AML-193 (cell line): ENCODE results near the gene MTA3.
"Not testable (repeated sequence)": the region's sequence is repeated elsewhere in the genome, so short reads cannot be mapped to it uniquely, and the experiment has no call there.

Source experiments
- DNase-seq, 2 experiments: peaks; one replicate each; lab custom pipeline; 2025; lab: John Stamatoyannopoulos, UW

MTA3 gene

GRCh38 chr2:42567364-42567763, 1.1 kb upstream of the MTA3 start:
- DNase-seq: no peak

DNA sequence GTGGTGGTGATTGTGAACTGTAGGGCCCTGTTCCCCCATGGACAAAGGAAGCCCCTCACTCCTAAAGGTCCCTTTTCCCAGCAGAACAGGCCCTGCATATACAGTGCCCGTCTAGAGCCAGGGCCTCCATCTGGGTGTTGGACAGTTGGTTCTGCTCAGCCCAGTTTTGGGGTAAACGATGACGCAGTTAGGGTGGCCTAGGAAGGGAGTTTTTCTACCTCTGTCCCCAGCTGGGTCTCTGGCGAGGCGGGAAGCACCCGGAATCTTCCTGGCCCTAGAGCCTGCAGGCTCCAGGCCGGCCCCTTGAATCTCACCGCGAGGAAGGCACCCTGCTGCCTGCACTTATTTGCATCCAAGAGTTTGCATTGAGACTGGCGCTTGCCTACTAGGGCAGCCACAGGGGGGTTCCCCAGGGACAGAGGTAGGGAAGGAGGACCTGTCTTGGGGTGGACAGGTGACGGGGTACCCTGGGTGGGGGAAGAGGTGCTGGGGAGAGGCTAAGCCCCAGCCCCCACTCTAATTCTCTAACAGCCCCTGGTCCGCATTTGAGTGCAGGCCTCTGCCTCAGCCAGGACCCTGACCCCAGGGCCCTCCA, 529 bp upstream of the MTA3 start:
- no peak for DNase-seq

- DNase-seq: peak in 1 of 2 experiments; percentile 9
Measured at GRCh38 chr2:42569116-42569711, 782 bp downstream of the MTA3 start.

DNA sequence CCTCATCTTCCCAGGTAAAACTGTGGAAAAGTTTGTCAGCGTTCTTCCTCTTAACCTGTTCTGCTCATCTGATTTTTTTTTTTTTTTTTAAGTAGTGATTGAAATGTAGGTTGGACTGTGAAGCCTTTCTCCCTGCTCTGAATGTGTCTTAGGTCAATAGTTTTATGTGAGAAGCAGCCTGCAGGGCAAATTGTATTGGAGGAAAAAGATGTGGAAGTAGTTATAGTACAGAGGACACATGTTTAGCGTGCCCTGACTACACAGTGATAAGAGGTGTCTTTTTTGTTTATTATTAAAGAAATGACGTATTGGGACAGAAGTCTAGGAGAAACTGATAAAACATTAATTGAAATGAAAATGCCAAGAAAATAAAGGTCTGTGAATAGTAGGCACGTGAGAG, 1.5 kb downstream of the MTA3 start:
- peak in 1 of 2 experiments; percentile 5 for DNase-seq

DNA sequence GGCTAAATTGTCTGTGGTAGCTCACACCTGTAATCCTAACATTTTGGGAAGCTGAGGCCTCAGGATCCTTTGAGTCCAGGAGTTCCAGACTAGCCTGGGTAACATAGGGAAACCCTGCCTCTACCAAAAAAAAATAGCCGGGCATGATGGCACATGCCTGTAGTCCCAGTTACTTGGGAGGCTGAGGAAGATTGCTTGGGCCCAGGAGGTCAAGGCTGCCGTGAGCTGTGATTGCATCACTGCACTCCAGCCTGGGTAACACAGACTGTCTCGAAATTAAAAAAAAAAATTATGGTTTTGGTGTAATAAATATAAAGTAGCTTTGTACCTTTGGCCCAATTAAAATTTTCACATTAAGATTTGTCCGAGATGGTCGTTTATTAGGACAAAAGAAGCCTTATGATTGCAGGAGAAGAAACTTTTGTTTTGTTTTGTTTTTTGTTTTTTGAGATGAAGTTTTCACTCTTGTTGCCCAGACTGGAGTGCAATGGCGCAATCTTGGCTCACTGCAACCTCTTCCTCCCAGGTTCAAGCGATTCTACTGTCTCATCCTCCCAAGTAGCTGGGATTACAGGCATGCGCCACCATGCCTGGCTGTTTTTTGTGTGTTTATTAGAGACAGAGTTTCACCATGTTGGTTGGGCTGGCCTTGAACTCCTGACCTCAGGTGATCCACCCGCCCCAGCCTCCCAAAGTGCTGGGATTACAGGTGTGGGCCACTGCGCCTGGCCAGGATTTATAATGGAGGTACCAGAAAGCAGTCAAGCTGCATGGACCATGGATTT, 4.1 kb downstream of the MTA3 start:
- DNase-seq: no peak

DNA sequence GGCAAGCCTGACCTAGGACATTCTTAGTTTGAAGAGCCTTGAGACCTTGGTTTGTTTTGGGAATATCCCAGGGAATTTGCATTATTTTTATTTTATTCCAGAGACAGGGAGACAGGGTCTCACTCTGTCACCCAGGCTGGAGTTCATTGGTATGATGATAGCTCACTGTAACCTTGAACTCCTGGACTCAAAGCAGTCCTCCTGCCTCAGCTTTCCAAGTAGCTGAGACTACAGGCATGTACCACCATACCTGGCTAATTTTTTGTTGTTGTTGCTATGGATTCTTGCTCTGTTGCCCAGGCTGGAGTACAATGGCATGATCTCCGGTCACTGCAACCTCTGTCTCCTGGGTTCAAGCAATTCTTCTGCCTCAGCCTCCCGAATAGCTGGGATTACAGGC, 4.8 kb downstream of the MTA3 start:
- no peak for DNase-seq

DNA sequence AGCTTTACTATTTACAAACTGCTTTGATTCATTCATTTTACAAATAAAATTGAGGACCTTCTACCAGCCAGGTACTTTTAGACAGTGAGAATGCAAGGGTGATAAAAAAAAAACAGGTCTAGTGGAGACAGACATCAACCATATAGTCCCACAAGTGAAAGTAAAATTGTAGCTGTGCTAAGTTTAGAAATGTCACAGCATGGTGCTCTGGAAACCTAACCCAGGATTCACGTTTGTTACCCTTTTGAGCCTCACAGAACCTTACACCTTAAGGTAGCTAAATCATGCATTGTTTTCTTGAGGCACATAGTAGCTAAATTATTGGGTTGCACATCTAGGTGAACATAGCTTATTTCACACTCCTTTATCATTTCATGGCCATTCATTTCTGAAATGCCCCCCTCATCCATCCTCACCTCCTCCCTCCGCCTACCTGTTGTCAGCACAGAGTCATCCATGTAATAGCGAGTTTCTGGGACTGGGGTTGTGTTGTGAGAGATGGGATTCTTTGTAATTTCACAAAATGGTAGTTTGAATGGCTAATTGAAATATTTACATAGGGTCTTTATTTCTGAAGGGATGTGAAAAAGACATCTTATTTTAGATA, 7.1 kb downstream of the MTA3 start:
- DNase-seq: no peak

- no peak for DNase-seq
Measured at GRCh38 chr2:42578621-42579020, 10.2 kb downstream of the MTA3 start.

- DNase-seq: no peak
Measured at GRCh38 chr2:42581257-42581656, 12.8 kb downstream of the MTA3 start.

DNA sequence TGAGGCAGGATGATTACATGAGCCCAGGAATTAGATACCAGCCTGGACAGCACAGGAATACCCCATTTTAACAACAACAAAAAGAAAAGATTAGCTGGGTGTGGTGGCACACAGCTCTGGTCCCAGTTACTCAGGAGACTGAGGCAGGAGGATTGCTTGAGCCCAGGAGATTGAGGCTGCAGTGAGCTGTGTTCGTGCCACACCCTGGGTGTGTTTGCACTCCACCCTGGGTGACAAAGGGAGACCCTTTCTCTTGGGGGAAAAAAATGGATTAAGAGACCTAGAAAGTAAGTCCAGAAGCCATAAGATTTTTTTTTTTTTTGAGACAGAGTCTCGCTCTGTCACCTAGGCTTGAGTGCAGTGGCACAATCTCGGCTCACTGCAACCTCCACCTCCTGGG, 16.2 kb downstream of the MTA3 start:
- DNase-seq: not testable (repeated sequence)

DNA sequence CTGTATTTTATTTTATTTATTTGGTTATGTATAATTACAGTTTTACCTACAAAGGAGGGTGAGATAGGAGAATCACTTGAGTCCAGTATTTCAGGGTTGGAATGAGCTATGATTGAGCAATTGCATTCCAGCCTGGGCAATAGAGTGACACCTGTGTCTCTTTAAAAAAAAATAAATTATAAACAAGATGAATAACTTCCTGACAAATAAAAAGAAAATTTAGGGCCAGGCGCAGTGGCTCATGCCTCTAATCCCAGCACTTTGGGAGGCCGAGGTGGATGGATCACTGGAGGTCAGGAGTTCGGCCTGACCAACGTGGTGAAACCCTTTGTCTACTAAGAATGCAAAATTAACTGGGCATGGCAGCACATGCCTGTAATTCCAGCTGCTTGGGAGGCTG, 17.3 kb downstream of the MTA3 start:
- no peak for DNase-seq

DNA sequence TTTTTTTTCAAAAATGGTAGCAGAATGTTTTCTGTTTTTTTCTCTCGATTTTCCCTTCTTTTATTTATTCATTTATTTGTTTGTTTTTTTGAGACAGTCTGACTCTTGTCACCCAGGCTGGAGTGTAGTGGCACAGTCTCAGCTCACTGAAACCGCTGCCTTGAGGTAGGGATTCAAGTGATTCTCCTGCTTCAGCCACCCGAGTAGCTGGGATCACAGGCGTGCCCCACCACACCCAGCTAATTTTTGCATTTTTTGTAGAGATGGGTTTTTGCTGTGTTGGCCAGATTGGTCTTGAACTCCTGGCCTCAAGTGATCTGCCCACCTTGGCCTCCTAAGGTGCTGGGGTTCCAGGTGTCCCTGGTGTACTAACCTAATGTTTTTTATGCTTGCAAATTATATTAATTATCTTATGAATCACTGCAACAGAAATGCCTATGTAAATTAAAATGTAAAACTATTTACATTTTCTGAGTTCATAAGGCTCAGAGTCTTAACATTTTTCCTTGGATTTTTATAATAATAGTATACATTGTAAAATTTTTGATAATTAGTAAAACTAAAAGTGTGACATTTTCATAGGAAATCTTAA, 19.2 kb downstream of the MTA3 start:
- DNase-seq: no peak

- DNase-seq: no peak
Measured at GRCh38 chr2:42588121-42588520, 19.7 kb downstream of the MTA3 start.

DNA sequence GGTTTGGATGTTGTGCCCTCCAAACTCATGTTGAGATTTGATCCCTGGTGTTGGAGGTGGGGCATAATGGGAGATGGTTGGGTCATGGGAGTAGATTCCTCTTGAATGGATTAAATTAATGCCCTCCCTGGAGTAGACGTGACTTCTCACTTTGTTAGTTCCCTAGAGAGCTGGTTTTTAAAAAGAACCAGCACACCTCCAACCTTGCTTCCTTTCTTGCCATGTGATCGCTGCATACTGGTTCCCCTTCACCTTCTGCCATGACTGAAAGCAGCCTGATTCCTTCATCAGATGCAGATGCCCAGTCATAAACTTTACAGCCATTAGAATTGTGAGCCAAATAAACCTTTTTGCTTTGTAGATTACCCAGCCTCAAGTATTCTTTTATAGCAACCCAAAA, 21.7 kb downstream of the MTA3 start:
- DNase-seq: no peak

DNA sequence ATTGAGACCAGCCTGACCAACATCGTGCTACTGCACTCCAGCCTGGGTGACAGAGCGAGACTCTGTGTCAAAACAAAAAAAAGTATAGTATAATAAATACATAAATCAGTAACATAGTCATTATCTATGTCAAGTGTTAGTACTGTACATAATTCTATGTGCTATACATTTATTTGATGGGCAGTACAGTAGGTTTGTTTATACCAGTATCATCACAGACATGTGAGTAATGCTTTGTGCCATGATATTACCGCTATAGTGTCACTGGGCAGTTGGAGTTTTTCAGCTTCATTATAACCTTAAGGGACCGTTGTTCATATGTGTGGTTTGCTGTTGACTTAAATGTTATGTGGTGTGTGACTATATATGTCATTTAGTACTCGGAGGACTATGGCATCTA, 24.9 kb downstream of the MTA3 start:
- no peak for DNase-seq

DNA sequence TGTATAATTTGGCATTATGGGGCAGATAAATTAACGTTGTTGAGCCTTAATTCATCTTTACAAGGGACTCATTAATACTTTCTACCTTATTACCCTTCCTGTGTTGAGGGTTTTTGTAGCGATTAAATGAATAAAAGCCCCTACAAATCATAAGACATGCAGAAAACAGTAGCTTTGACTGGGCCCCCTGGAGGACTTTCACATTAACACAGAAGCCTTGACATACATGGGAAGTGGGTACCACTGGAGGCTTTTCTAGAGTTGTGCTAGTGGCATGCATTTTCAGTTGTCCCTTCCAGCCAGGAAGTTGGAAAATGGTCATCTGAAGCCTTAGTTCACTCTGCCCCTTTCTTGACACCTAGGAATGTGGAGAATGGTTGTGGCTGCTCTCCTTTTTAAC, 30.2 kb downstream of the MTA3 start:
- DNase-seq: no peak

GRCh38 chr2:42601076-42601475, 32.6 kb downstream of the MTA3 start:
- DNase-seq: no peak

- DNase-seq: no peak
Measured at GRCh38 chr2:42602218-42602875, 33.9 kb downstream of the MTA3 start.

DNA sequence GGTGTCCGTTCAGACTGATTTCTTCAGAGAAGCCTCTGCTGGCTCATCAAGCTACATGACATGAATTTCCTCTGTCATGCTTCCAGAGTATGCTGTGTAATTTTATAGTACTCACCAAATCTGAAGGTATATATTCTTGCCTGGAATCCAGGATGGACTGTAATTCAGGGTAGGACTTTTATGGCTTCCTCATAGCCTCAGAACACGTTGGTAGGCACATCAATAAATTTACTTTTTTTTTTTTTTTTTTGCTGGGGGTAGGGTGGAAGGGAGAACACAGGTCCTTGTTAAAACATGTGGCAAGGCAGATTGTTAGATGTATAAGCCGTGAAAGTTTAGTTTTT, 34.4 kb downstream of the MTA3 start:
- DNase-seq: no peak

GRCh38 chr2:42604341-42604867, 36.0 kb downstream of the MTA3 start:
- not testable (repeated sequence) for DNase-seq

DNA sequence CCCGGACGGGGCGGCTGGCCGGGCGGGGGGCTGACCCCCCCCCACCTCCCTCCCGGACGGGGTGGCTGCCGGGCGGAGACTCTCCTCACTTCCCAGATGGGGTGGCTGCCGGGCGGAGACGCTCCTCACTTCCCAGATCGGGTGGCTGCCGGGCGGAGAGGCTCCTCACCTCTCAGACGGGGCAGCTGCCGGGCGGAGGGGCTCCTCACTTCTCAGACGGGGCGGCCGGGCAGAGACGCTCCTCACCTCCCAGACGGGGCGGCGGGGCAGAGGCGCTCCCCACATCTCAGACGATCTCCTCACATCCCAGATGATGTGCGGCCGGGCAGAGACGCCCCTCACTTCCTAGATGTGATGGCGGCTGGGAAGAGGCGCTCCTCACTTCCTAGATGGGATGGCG, 37.7 kb downstream of the MTA3 start:
- not testable (repeated sequence) for DNase-seq

DNA sequence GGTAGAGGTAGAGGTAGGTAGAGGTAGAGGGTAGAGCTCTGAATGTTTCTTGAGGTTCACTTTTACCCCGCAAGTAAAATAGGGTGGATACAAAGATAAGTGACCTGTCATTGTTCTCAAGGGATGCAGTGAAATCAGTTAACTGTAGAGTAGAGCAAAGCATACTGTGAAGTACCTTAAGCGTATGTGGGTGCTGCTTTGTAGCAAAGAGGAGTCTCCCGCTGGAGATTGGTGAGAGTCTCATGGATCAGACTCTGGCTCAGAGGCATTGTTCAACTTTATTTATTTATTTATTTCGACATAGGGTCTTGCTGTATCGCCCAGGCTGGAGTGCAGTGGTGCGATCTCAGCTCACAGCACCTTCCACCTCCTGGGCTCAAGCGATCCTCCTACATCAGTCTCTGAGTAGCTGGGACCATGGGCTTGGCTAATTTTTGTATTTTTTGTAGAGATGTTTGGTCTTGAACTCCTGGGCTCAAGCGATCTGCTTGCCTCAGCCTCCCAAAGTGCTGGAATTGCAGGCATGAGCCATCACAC, 38.7 kb downstream of the MTA3 start:
- no peak for DNase-seq
